ENCODE data around the gene LRP1B.

- TF ChIP-seq POLR2A (IDR thresholded peaks at IDR 0.05) = no peak
- TF ChIP-seq, protein P1, sequence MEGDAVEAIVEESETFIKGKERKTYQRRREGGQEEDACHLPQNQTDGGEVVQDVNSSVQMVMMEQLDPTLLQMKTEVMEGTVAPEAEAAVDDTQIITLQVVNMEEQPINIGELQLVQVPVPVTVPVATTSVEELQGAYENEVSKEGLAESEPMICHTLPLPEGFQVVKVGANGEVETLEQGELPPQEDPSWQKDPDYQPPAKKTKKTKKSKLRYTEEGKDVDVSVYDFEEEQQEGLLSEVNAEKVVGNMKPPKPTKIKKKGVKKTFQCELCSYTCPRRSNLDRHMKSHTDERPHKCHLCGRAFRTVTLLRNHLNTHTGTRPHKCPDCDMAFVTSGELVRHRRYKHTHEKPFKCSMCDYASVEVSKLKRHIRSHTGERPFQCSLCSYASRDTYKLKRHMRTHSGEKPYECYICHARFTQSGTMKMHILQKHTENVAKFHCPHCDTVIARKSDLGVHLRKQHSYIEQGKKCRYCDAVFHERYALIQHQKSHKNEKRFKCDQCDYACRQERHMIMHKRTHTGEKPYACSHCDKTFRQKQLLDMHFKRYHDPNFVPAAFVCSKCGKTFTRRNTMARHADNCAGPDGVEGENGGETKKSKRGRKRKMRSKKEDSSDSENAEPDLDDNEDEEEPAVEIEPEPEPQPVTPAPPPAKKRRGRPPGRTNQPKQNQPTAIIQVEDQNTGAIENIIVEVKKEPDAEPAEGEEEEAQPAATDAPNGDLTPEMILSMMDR (IDR thresholded peaks at IDR 0.05) = no peak
- no peak for TF ChIP-seq POLR2AphosphoS5 (IDR thresholded peaks at IDR 0.05)
Measured at GRCh38 chr2:141499123-141499522, 631.7 kb downstream of the LRP1B start.
